HUES64 (cell line): Measurements from ENCODE around the gene CUEDC1.

Source experiments
- H3K27ac ChIP-seq: 2 replicates; pipeline ENCODE4 v1.7.0; 2013; ENCODE audit warnings: low read depth, low read length, inconsistent platforms
- H3K27me3 ChIP-seq: 2 replicates; pipeline ENCODE4 v1.6.1; 2013; ENCODE audit warnings: mild to moderate bottlenecking, low read length; ENCODE audit not compliant: insufficient read depth
- H3K36me3 ChIP-seq: 2 replicates; pipeline ENCODE4 v1.6.1; 2013; ENCODE audit warnings: mild to moderate bottlenecking, low read length; ENCODE audit not compliant: insufficient read depth
- H3K4me1 ChIP-seq: 2 replicates; pipeline ENCODE4 v1.6.1; 2013; ENCODE audit warnings: mild to moderate bottlenecking, low read length, moderate library complexity; ENCODE audit not compliant: insufficient read depth
- H3K4me3 ChIP-seq: 2 replicates; pipeline ENCODE4 v1.5.1; 2013; ENCODE audit warnings: mild to moderate bottlenecking, low read length, moderate library complexity
- H3K9ac ChIP-seq: 2 replicates; pipeline ENCODE4 v1.6.1; 2013; ENCODE audit warnings: mild to moderate bottlenecking, low read depth, low read length
- H3K9me3 ChIP-seq: 2 replicates; pipeline ENCODE4 v1.6.1; 2013; ENCODE audit warnings: low read depth, low read length; ENCODE audit not compliant: insufficient read depth
- WGBS: fragments of 150-250, 120-280 bp; methylation state at CpG from one replicate; pipeline ENCODE4 v1.1.7; 2013; ENCODE audit warnings: missing lambda C conversion rate; 5-methylcytosine and 5-hydroxymethylcytosine counted together

The CUEDC1 gene

DNA sequence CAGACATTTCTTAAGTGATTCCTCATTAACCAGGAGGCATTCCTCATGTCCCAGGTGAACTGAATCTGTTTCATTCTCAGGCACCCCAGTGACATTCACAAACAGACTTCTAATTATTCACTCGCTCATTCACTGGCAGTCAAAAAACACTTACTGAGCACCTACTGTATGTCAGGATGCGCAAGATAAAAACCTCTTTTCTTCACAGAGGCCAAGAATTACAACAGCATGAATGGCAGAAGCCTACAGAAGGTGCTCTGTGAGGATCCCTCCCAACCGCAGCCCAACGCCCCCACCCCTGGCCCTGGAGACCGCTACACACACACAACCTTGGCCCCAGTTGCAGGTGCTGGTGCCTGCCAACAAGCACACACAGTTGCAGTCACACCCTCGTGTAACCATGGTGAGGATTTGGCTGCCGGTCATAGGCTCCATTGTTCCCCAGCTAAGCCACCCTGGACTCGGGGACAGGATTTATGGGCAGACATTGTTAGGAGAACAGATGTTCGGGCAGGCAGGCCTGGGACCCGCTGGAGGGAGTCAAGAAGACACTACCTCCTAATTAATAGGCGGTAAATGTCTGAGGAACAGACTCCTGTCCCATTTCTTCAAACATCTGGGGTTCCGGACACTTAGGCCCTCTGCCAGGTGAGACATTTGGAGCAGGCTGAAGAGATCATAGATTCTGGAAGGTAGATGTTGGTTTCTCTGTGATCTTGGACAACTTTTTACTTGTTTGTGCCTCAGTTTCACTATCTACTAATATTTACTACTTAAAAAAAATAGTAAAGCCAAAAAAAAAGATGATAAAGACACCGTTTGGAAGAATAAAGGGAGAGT is 43.2 kb downstream of the CUEDC1 start:
- H3K36me3 ChIP-seq: no peaks in the 10 kb centered on the region
- no peak overlapping the region for H3K4me3 ChIP-seq
- H3K4me1 ChIP-seq: peaks cover 47% of the 10 kb centered on the region
- no peaks in the 10 kb centered on the region for H3K9me3 ChIP-seq
- no peak overlapping the region for H3K27ac ChIP-seq
- H3K9ac ChIP-seq: no peak overlapping the region
- no peaks in the 10 kb centered on the region for H3K27me3 ChIP-seq
- WGBS: 84% methylated on average over 13 of the region's 13 CpGs

DNA sequence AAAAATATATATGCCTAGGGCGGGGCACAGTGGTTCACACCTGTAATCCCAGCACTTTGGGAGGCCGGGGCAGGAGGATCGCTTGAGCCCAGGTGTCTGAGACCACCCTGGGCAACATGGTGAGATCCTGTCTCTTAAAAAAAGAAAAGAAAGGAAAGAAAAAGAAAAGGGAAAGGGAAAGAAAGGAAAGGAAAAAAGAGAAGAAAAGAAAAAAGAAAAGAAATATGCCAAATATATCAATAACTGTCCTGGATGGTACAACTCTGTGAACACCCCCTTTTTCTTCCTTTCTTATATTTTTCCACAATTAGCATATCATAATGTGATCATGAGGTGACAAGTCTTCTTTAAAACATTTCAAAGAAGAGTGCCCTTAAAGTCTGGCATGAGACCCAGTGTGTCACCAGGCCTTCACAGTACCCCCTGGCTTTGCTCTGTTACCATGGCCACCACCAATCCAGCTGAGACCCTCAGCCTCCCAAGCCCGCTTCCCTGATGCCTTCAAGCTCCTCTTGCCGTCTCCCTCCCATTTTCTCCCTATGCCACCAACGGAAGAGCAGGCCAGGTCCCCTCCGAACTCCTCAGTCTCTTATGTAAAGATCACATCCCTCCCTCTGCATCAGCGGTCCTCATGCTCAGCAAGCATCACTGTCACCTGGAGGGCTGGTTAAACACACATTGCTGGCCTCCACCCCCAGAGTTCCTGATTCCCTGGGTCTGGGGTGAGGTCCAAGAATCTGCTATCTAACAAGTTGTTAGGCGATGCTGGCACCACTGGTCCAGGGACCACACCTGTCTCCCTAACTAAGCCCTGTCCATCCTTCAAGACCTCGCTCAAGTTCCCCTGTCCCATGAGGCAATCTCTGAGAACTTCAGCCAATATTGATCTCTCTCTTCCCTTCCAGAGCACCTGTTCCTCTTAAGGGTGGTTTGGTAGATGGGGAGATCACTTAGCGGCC is 44.5 kb downstream of the CUEDC1 start:
- Histone ChIP-seq H3K4me3 (no peak overlapping the region), H3K9ac (no peak overlapping the region), H3K36me3 (no peaks in the 10 kb centered on the region), H3K9me3 (no peaks in the 10 kb centered on the region), H3K27me3 (no peaks in the 10 kb centered on the region), H3K4me1 (peaks cover 37% of the 10 kb centered on the region), H3K27ac (no peak overlapping the region)
- WGBS: 83% methylated on average over 10 of the region's 11 CpGs

DNA sequence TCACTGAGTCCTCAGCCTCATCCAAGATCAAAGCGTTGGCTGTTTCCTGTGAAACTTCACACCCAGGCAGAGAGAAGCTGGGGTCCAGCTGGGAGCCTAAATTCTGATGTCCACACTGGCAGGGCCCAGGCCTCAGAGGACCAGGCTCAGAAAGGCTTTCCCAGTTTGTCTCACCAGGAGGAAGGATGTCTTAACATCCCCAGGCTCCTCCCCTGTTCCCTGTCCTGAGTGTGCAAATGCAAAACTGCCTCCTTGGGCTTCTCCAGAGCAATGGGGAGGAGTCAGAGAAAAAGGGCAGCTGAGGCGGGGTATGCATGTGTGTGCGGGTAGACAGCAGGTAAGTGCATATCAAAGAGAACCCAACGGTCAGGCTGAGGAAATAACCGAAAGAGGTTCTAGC is 45.7 kb downstream of the CUEDC1 start:
- H3K27me3 ChIP-seq: no peaks in the 10 kb centered on the region
- 41% methylated on average over 5 of the region's 5 CpGs for WGBS
- H3K9me3 ChIP-seq: no peaks in the 10 kb centered on the region
- H3K36me3 ChIP-seq: no peaks in the 10 kb centered on the region
- H3K27ac ChIP-seq: no peak overlapping the region
- H3K4me3 ChIP-seq: no peak overlapping the region
- peaks cover 37% of the 10 kb centered on the region for H3K4me1 ChIP-seq
- no peak overlapping the region for H3K9ac ChIP-seq

DNA sequence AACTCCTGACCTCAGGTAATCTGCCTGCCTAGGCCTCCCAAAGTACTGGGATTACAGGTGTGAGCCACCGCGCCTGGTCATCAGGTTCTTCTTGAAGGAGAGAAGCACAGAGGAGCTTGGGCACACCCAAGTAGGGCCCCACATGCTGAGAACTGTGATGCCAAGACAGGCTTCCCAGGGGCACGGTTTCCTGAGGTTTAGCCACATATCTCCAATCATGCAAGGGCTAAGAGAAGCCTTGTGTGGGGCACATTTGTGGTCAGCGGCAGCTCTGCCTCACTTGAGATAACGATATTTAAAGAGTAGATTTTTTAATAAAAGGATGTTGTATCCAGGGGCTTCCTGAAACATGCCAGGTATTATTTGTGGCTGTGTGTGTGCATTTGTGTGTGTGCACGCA is 46.9 kb downstream of the CUEDC1 start:
- Histone ChIP-seq H3K27ac (no peak overlapping the region), H3K4me1 (peaks cover 42% of the 10 kb centered on the region), H3K4me3 (no peak overlapping the region), H3K9me3 (no peaks in the 10 kb centered on the region), H3K36me3 (no peaks in the 10 kb centered on the region), H3K9ac (no peak overlapping the region), H3K27me3 (no peaks in the 10 kb centered on the region)
- 93% methylated on average over 6 of the region's 6 CpGs for WGBS

DNA sequence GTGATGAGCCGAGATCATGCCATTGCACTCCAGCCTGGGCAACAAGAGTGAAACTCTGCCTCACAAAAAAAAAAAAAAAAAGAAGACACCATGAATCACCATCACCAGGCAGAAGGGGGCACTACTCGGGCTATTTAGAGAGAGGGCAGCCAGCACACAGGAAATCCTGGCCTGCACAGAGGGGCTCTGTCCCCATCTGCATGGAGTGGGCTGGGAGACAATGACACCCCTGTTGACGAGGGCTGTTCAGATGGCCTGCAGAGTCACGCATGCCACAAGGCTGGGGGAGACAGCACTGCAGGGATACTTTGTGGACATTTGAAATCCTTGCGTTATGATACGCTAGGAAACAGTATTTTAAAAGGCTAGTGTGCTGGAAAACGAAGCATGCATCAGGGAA is 48.3 kb downstream of the CUEDC1 start:
- H3K4me3 ChIP-seq: no peak overlapping the region
- peak overlapping the region; percentile 42 for H3K27ac ChIP-seq
- no peaks in the 10 kb centered on the region for H3K36me3 ChIP-seq
- H3K27me3 ChIP-seq: no peaks in the 10 kb centered on the region
- no peaks in the 10 kb centered on the region for H3K9me3 ChIP-seq
- H3K9ac ChIP-seq: no peak overlapping the region
- H3K4me1 ChIP-seq: peaks cover 45% of the 10 kb centered on the region
- 69% methylated on average over 6 of the region's 7 CpGs for WGBS

DNA sequence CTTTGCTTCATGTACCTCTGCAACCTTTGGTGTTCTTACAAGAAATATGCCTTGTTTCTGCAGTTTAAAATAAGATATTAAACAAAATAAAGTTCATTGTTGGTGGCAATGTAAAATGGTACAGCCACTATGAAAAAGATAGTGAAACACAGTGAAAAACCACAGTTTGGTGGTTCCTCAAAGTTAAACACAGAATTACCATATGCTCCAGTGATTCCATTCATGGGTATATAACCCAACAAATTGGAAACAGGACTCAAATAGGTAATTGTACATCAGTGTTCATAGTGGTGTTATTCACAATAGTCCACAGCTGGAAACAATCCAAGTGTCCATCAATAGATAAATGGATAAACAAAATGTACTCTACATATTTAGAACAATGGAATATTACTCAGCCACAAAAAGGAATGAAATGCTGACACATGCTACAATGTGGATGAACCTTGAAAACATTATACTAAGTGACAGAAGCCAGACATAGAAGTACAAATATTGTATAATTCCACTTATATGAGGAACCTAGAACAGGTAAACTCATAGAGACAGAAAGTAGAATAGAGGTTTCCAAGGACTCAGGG is 49.2 kb downstream of the CUEDC1 start:
- Histone ChIP-seq H3K4me1 (peaks cover 42% of the 10 kb centered on the region), H3K27me3 (no peaks in the 10 kb centered on the region)

DNA sequence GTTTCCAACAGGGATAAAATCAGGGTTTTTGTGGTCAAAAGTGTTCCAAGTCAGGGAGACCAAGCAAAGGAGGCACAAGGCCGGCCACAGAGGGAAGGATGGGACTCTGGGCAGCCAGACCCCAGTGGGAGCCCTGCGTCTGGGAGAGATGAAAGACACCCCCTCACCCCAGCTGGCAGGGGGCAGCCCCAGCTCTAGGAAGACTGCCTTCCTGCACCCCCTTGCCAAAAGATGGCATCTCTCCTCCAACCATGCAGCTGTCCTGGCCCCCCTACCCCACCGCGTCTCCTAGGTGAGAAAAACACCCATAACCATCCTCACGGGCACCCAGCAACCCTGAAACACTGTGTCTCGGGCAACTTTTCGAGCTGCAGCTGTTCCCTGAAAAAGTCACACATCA is 51.3 kb downstream of the CUEDC1 start:
- Histone ChIP-seq H3K9ac (no peak overlapping the region), H3K27me3 (no peaks in the 10 kb centered on the region), H3K36me3 (no peaks in the 10 kb centered on the region), H3K4me1 (peaks cover 38% of the 10 kb centered on the region), H3K4me3 (no peak overlapping the region), H3K27ac (no peak overlapping the region), H3K9me3 (no peaks in the 10 kb centered on the region)
- 91% methylated on average over 7 of the region's 7 CpGs for WGBS

More for the DNA sequence above, 49.2 kb downstream of the CUEDC1 start:
- H3K36me3 ChIP-seq: no peaks in the 10 kb centered on the region
- no peaks in the 10 kb centered on the region for H3K9me3 ChIP-seq
- no peak overlapping the region for H3K4me3 ChIP-seq
- H3K9ac ChIP-seq: no peak overlapping the region
- no peak overlapping the region for H3K27ac ChIP-seq

DNA sequence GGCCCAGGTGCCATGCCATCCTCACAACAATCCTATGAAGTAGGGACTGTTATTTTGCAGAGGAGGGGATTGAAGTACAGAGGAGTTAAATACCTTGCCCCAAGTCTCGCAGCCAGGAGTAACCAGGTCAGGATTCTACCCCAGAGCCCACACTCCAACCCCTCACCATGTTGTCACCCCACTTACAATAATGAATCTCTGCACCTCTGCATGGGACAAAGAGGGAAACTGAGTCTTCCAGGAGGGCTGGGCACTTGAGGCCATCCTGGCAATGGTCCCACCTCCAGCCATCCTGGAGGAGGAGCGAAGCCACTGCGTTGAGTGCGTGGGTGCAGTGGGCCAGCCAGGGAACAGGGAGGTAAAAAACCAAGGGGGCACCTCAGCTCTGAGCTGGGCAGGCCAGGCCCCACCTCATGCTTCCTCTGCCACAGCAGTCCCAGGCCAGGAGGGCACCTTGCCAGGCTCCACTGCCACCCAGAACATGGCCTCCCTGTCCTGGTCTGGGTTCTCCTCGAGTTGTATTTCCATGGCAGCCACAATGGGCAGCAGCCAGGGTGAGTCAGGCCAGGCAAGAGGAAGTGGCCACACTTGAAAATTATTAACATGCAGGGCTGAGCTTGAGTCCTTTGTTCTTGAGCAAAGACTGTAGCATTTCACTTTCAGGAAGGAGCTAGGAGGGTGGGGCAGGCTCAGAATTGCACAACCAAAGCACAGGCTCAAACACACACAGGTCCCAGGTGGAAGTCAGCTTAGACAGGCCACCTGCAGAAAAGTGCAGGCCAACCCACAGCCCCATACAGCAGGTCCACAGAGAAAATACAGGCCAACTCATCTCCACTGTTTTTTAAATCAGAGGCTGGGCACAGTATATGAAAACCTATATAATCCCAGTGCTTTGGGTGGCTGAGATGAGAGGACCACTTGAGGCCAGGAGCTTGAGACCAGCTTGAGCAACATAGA is 52.1 kb downstream of the CUEDC1 start:
- H3K27ac ChIP-seq: no peak overlapping the region
- no peaks in the 10 kb centered on the region for H3K36me3 ChIP-seq
- peaks cover 45% of the 10 kb centered on the region for H3K4me1 ChIP-seq
- no peaks in the 10 kb centered on the region for H3K27me3 ChIP-seq
- H3K9me3 ChIP-seq: no peaks in the 10 kb centered on the region
- H3K9ac ChIP-seq: no peak overlapping the region
- WGBS: 90% methylated on average over 5 of the region's 5 CpGs
- no peak overlapping the region for H3K4me3 ChIP-seq

DNA sequence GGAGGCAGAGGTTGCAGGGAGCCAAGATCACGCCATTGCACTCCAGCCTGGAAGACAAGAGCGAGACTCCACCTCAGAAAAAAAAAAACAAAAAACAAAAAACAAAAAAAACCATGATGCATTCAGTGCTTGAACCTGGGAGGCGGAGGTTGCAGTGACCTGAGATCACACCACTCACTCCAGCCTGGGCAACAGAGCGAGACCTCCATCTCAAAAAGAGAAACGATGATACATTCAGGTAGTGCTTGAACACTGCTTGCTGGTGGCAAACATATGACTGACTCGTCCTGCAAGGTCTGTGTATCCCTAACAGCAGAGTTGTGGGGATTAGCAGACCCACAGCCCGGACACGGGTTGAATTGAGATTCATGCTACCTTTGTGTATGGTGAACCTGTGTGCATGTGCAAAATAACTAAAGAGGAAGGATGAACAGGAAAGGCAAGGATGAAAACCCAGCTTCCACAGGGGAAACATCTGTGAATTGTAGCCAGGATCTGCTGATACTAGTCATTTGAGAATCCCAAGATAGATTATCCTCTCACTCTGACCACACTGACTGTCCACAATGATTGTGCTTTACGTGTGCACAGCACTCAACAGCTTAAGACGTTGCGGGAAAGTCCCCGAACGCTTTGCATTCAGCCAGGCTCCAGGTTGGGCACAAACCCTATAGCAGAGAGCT is 53.0 kb downstream of the CUEDC1 start:
- WGBS: 89% methylated on average over 13 of the region's 13 CpGs

More for the DNA sequence above, 53.0 kb downstream of the CUEDC1 start:
- no peaks in the 10 kb centered on the region for H3K9me3 ChIP-seq
- peaks cover 48% of the 10 kb centered on the region for H3K4me1 ChIP-seq
- no peak overlapping the region for H3K9ac ChIP-seq
- no peaks in the 10 kb centered on the region for H3K27me3 ChIP-seq
- H3K36me3 ChIP-seq: no peaks in the 10 kb centered on the region
- H3K4me3 ChIP-seq: no peak overlapping the region
- no peak overlapping the region for H3K27ac ChIP-seq
